HG02588 (cell line): Measurements from ENCODE around the gene ADGRA1.
"Not testable (repeated sequence)": the region's sequence is repeated elsewhere in the genome, so short reads cannot be mapped to it uniquely, and the experiment has no call there.

Experiments
- ATAC-seq: cut with Tn5 transposase; IDR thresholded peaks from one replicate; pipeline ENCODE4 v1.9.1; 2021; ENCODE audit warnings: mild to moderate bottlenecking, moderate library complexity; ENCODE audit not compliant: unreplicated experiment

The ADGRA1 gene

DNA sequence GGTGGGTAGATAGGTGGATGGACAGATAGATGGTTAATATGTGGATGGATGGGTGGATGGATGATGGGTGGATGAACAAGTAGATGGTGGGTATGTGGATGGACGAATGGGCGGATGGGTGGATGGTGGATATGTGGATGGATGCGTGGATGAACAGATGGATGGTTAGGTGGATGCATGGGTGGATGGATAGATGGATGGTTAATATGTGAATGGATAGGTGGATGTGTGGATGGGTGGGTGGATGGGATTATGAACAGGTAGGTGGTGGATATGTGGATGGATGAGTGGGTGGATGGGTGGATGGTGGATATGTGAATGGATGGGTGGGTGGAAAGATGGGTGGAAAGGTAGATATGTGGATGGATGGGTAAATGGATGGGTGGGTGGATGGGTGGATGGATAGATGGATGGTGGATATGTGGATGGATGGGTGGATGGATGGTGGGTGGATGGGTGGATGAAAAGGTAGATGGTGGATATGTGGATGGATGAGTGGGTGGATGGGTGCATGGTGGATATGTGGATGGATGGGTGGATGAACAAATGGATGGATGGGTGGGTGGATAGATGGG is 87.1 kb downstream of the ADGRA1 start:
- no peak for ATAC-seq

DNA sequence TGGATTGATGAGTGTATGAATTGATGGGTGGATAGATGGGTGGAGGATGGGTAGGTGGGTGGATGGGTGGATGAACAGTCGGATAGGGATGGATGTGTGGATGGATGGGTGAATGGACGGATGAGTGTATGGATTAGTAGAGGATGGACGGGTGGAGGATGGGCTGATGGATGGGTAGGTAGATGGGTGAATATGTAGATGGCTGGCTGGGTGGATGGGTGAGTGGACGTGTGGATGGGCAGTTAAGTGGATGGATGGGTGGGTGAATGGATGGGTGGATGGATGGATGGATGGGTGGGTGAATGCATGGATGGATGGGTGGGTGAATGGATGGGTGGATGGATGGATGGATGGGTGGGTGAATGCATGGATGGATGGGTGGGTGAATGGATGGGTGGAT is 87.9 kb downstream of the ADGRA1 start:
- not testable (repeated sequence) for ATAC-seq

DNA sequence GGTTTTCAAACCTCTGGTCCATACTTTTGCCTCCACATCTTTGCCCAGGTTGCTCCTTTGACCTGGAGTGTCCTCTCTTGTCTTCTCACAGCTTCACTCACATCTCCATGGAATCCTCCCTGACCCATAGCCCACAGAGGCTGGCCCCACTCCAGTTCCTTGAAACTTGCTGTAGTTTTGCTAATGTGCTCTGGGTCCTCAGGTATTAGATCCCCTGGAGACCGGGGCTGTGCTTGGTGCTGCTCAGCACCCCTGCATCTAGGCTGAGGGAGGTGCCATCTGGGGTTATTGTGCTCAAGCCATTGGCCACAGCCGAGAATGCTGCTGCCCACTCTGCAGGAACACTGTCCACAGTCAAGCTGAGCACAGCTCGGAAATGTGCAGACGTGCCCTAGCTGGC is 88.8 kb downstream of the ADGRA1 start:
- ATAC-seq = no peak

DNA sequence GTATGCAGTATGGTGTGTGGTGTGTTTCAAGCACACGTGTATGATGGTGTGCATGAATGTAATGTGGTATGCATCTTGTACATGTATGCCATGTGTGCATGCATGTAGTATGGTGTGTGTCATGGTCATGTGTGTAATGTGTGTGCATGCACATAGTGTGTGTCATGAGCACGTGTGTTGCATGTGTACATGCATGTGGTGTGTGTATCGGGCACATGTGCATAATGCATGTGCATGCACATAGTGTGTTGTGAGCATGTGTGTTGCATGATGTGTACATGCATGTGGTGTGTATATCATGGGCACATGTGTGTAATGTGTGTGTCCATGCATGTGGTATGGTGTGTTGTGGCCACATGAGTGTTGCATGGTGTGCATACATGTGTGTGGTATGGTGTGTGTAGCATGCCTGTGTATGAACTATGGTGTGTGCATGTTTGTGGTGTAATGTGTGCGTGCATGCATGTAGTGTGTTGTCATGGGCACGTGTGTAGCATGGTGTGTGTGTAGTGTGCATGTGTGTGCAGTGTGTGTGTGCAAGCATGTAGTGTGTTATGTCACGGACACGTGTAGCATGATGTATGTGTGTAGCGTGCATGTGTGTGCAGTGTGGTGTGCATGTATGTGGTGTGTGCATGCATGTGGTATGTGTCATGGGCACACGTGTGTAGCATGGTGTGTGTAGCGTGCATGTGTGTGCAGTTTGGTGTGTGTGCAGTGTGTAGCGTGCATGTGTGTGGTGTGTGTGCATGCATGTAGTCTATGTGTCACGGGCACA is 89.8 kb downstream of the ADGRA1 start:
- ATAC-seq = no peak

DNA sequence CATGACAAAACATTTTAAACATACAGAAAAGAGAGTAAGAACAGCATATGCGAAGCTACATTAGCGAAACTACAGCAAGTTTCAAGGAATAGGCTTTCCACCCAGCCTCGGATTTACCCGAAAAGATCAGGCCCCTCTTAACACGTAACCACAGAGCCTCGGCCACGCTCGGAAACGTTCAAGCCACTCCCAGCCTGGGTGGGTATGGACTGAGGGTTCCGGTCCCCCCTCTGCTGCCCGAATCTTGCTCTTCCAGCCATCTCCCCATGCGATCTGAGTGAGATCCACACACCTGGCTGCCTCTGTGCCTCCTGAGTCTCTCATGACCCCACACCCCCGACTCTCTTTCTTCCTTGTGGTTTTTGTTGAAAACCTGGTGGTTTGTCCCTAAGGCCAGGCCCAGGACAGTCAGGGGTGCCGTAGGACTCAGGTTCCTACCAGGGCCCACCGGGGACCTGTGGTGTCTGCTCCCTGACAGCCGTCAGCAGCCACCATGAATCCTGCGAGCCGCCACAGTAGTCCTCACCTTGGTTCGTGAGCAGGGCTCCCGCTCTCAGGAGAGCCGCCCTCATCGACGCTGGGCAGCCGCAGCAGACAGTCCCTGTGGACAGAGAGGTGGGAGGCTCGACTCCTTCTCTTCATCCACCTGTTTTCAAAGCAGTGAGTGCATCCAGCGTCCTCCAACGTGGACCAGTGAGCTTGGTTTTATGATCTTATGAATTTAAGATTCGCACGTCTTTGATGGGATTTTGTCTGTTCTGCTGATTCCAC is 90.8 kb downstream of the ADGRA1 start:
- no peak for ATAC-seq

DNA sequence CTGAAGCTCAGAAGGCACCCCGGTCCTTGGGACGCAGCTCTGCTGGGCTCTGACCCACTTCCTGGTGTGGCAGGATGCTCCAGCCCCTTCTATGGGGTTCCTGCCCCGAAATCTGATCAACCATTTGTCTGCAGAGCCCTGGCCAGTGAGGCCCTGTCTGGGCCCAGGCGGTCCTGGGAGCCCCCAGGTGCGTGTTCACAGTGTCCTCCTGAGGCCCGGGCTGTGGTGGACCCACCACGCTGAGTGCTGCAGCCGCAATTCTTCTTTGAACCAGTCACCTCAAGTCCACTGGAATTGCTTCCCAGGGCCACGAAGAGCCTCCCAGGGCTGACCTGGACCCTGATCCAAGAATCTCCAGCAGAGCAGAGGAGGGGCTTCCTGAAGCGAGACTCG is 91.4 kb downstream of the ADGRA1 start:
- ATAC-seq = no peak

DNA sequence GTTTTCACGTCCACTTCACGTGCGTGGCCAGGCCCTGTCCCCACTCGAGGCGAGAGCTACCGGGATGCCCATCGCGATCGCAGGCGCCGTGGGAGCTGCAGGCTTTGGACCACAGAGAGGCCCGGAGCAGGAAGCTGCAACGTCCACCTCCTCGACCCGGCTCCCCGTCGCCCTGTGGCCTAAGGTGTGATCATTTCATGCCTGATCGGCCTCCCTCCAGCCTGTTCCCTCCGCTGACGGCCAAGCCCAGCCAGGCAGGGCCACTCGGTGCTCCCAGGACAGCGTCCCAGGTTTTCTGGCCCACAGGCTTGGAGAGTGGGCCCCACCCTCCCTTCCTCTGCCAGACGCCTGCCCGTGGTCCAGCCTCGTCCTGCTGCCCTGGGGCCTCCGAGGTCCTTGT is 91.9 kb downstream of the ADGRA1 start:
- ATAC-seq = no peak

DNA sequence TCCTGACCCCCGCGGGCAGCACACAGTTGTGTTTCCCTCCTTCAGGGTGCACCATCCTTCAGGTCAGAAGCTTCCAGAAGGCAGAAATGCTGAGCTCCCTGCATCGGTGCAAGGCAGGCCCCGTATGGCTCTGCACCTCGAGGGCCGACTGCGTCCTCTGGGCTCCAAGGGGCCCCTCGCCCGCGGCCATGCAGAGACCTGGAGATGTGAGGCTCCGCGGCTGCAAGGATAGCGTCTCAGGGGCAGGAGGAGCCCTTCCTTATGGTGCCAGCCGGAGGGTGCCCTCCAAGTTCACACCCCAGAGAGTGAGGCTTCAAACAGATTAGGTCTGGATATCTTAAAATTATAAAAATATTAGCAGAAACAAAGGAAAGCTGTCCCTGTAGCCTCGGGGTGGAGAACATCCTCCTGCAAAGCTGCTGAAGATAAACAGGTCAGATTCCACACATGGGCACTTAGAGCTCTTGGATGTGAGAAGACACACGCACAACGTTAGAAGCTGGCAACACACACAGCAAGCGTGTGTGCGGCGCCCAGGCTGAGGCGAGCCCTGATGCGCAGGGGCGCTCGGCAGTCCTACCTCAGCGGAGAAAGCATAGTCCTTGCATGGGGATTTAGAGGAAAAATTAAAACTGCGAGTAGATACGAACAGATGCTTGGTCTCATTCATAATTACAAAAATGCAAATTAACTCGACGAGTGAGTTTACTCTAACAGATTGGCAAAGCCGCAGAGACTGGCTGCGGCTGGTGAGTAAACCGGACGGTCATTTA is 92.7 kb downstream of the ADGRA1 start:
- no peak for ATAC-seq

DNA sequence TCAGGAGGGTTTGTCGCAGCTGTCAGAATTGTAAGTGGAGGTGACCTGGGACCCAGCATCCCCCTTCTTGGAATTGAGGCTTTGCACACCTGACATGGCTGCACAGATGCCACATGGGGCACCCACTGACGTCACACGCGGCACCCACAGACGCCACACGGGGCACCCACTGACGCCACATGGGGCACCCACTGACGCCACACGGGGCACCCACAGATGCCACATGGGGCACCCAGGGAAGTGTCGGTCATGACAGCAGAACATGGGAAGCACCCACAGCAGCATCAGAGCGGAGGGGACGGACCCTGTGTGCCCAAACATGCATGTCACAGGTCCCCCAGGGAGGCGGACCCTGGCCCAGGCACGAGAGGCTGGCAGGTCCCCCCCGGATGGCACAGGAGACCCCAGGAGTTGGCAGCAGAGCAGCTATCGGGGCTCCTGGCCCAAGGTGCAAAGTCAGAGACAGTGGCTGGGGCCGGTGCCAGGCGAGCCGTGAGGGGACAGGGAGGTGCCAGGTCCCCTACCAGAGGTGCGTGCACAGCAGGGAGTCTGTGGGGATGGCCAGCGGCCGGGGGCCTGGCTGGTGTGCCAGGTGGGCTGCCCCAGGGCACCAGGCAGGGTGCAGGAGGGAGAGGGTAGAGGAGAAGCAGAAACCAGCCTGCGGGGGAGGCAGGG is 93.4 kb downstream of the ADGRA1 start:
- no peak for ATAC-seq
